HG03095 (cell line): ENCODE results near the gene ANKK1.
A peak's percentile ranks its signal among the peaks of the same experiment; 100 is the strongest.

Experiments used
- ATAC-seq: cut with Tn5 transposase; IDR thresholded peaks from one replicate; pipeline ENCODE4 v1.9.1; 2021; ENCODE audit warnings: moderate library complexity; ENCODE audit not compliant: unreplicated experiment

Gene ANKK1

GRCh38 chr11:113408206-113408605, 20.6 kb downstream of the ANKK1 start:
- no peak for ATAC-seq

- ATAC-seq: no peak
Observed at GRCh38 chr11:113408887-113409286, 21.3 kb downstream of the ANKK1 start.

GRCh38 chr11:113409526-113409925, 21.9 kb downstream of the ANKK1 start:
- ATAC-seq: no peak

GRCh38 chr11:113410414-113411135, 23.0 kb downstream of the ANKK1 start:
- no peak for ATAC-seq

GRCh38 chr11:113411536-113411935, 24.0 kb downstream of the ANKK1 start:
- ATAC-seq: no peak

GRCh38 chr11:113412675-113413074, 25.1 kb downstream of the ANKK1 start:
- ATAC-seq: no peak

GRCh38 chr11:113415343-113415742, 27.8 kb downstream of the ANKK1 start:
- ATAC-seq: no peak

- ATAC-seq: peak; percentile 82
Observed at GRCh38 chr11:113417428-113417827, 29.8 kb downstream of the ANKK1 start.

GRCh38 chr11:113419454-113420003, 31.9 kb downstream of the ANKK1 start:
- ATAC-seq: no peak

GRCh38 chr11:113420808-113421207, 33.2 kb downstream of the ANKK1 start:
- ATAC-seq: no peak

GRCh38 chr11:113426686-113427085, 39.1 kb downstream of the ANKK1 start:
- ATAC-seq: no peak

GRCh38 chr11:113431746-113432145, 44.2 kb downstream of the ANKK1 start:
- ATAC-seq: no peak

GRCh38 chr11:113435190-113435968, 47.8 kb downstream of the ANKK1 start:
- ATAC-seq: no peak

- no peak for ATAC-seq
Observed at GRCh38 chr11:113436672-113437252, 49.2 kb downstream of the ANKK1 start.

- ATAC-seq: no peak
Observed at GRCh38 chr11:113440816-113441215, 53.2 kb downstream of the ANKK1 start.

- no peak for ATAC-seq
Observed at GRCh38 chr11:113444502-113445123, 57.0 kb downstream of the ANKK1 start.

GRCh38 chr11:113446112-113446511, 58.5 kb downstream of the ANKK1 start:
- ATAC-seq: peak; percentile 95

- ATAC-seq: no peak
Observed at GRCh38 chr11:113446938-113447337, 59.4 kb downstream of the ANKK1 start.

- no peak for ATAC-seq
Observed at GRCh38 chr11:113447621-113448315, 60.2 kb downstream of the ANKK1 start.

- no peak for ATAC-seq
Observed at GRCh38 chr11:113448316-113448677, 60.7 kb downstream of the ANKK1 start.

GRCh38 chr11:113449743-113450142, 62.2 kb downstream of the ANKK1 start:
- no peak for ATAC-seq
